ENCODE data around the gene UBE4B. TPM values are rescaled to one million over a fixed set of nuclear protein-coding genes. Genes with fewer than 3 reads are reported as not detected.

The UBE4B gene
- total and polyA plus RNA-seq, 9 of the 15 experiments (the other 6 are each of a cell fraction or from before 2014, with no cell fraction given), result 11.7 to 73.7 (median 40.1) TPM

DNA sequence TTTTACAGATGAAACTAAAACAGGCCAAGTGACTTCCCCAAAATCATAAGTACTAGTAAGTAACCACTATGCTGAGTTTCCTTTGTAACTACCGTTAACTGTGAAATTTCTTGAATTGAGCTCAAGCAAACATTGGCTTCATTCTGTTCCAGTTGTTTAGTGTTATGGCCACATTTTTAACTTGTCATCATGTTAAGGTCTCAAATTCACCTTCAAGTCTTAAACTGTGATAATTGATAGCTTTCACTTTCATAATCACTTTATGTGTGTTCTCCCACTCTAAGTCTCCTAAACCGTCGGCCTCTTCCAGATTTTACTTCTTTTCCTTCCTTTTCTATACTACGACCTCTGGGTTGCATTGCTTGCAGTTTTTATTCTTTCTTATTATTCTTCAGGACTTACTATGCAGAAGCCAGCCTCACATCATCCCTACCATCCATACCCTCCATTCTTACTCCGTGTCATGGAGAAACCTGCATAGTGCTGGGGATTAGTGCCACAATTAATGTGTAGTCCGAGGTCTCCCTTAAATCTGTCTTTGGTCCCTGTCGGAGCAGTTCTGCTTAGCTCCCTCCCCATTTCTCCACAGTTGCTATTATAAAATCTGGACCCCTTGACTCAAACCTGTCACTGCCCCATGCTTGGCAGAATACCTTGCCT, 183.5 kb downstream of the UBE4B start:
- H3K4me2 ChIP-seq (ENCODE audit: insufficient read depth, low read length), result no peak overlapping the region
- no peak for ATAC-seq
- in situ Hi-C loops (cut with MboI), result no loop called here

More for the DNA sequence above, 183.5 kb downstream of the UBE4B start:
- Histone ChIP-seq H3K27me3 (ENCODE audit: control insufficient read depth in 2 of 2, insufficient read depth in 2 of 2, low read length in 2 of 2) (no peaks in the 10 kb centered on the region), H3K9ac (ENCODE audit: insufficient read depth in 1 of 2, low read depth in 2 of 2, low read length in 2 of 2) (no peak overlapping the region), H3K36me3 (ENCODE audit: control insufficient read depth, insufficient read depth, low read length) (no peaks in the 10 kb centered on the region), H3K27ac (ENCODE audit: extremely low read depth, low read depth, low read length) (no peak overlapping the region), H3K4me3 (no peak overlapping the region), H4K20me1 (replicated peaks; ENCODE audit: control insufficient read depth, insufficient read depth, low read length) (peaks cover 4% of the 10 kb centered on the region; the same call in 1 of the 2 replicates), H3K9me1 (ENCODE audit: control insufficient read depth, insufficient read depth, low read length) (no peaks in the 10 kb centered on the region), H3K4me1 (replicated peaks in 1 of 2; ENCODE audit: control insufficient read depth in 2 of 2, insufficient read depth in 2 of 2, low read length in 2 of 2) (peaks cover 3 to 21% of the 10 kb centered on the region in 2 experiments), H2AFZ (ENCODE audit: low read depth, low read length) (no peak overlapping the region), H3K79me2 (ENCODE audit: control insufficient read depth, insufficient read depth, low read length) (peaks cover 29% of the 10 kb centered on the region), H3K9me3 (replicated peaks; ENCODE audit: control insufficient read depth, insufficient read depth, low read depth, low read length) (no peaks in the 10 kb centered on the region)
- POLR2A ChIA-PET, result interaction anchor here (1.2 to 2.5 kb wide), 5 partner anchors 11 to 162 kb away, joined by 3 to 7 read pairs (median 5); no protein-coding TSS in a partner anchor
- no TSS peak for BruUV-seq (replicated peaks)
- intact Hi-C loops (cut with micrococcal nuclease), result no loop called here
- CTCF ChIA-PET (ENCODE audit: low intra/inter-chr PET ratio), result no interaction called here
- TF ChIP-seq, protein P1, sequence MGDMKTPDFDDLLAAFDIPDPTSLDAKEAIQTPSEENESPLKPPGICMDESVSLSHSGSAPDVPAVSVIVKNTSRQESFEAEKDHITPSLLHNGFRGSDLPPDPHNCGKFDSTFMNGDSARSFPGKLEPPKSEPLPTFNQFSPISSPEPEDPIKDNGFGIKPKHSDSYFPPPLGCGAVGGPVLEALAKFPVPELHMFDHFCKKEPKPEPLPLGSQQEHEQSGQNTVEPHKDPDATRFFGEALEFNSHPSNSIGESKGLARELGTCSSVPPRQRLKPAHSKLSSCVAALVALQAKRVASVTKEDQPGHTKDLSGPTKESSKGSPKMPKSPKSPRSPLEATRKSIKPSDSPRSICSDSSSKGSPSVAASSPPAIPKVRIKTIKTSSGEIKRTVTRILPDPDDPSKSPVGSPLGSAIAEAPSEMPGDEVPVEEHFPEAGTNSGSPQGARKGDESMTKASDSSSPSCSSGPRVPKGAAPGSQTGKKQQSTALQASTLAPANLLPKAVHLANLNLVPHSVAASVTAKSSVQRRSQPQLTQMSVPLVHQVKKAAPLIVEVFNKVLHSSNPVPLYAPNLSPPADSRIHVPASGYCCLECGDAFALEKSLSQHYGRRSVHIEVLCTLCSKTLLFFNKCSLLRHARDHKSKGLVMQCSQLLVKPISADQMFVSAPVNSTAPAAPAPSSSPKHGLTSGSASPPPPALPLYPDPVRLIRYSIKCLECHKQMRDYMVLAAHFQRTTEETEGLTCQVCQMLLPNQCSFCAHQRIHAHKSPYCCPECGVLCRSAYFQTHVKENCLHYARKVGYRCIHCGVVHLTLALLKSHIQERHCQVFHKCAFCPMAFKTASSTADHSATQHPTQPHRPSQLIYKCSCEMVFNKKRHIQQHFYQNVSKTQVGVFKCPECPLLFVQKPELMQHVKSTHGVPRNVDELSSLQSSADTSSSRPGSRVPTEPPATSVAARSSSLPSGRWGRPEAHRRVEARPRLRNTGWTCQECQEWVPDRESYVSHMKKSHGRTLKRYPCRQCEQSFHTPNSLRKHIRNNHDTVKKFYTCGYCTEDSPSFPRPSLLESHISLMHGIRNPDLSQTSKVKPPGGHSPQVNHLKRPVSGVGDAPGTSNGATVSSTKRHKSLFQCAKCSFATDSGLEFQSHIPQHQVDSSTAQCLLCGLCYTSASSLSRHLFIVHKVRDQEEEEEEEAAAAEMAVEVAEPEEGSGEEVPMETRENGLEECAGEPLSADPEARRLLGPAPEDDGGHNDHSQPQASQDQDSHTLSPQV (IDR thresholded peaks at IDR 0.05), result no peak
- TF ChIP-seq MEIS2 (IDR thresholded peaks at IDR 0.05; ENCODE audit: partially characterized antibody), result peak; percentile 26
- TF ChIP-seq, protein P2, sequence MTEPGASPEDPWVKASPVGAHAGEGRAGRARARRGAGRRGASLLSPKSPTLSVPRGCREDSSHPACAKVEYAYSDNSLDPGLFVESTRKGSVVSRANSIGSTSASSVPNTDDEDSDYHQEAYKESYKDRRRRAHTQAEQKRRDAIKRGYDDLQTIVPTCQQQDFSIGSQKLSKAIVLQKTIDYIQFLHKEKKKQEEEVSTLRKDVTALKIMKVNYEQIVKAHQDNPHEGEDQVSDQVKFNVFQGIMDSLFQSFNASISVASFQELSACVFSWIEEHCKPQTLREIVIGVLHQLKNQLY (CRISPR knock-in tag; conservative IDR thresholded peaks at IDR 0.05), result no peak
- TF ChIP-seq NFIX (CRISPR knock-in tag; IDR thresholded peaks at IDR 0.05; ENCODE audit: low read depth), result no peak
- TF ChIP-seq ZNF121 (CRISPR knock-in tag; conservative IDR thresholded peaks at IDR 0.05), result 0 out of 2 replicates have a peak, but pooled peaks have one; percentile 17
- TF ChIP-seq, protein P3, sequence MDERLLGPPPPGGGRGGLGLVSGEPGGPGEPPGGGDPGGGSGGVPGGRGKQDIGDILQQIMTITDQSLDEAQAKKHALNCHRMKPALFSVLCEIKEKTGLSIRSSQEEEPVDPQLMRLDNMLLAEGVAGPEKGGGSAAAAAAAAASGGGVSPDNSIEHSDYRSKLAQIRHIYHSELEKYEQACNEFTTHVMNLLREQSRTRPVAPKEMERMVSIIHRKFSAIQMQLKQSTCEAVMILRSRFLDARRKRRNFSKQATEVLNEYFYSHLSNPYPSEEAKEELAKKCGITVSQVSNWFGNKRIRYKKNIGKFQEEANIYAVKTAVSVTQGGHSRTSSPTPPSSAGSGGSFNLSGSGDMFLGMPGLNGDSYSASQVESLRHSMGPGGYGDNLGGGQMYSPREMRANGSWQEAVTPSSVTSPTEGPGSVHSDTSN (CRISPR knock-in tag; IDR thresholded peaks at IDR 0.05; ENCODE audit: low read depth), result no peak
- TF ChIP-seq, protein P3 (tag; conservative IDR thresholded peaks at IDR 0.05; ENCODE audit: low read depth), result peak; percentile 39; the same call in 1 of the 2 replicates
- no peak for TF ChIP-seq CBX8 (IDR thresholded peaks at IDR 0.05; ENCODE audit: borderline replicate concordance, extremely low read depth, low read depth, low read length, poor library complexity, severe bottlenecking)
- FAIRE-seq (no peak), DNase-seq (ENCODE audit: extremely low read depth in 1 of 4, low spot score in 3 of 4) (no peak)
- 66% methylated on average over 7 of the region's 7 CpGs for WGBS (ENCODE audit: insufficient coverage, low coverage, missing lambda C conversion rate)

All from K562 (cell line).